Activated naive CD8-positive, alpha-beta T cell treated with anti-CD3 and anti-CD28 coated beads, Interleukin-2, amount 10 ng/mL, durations not matched to agents 7 days and 5 days (primary cell): ENCODE results near the gene KCNQ5. TPM values are rescaled to one million over a fixed set of nuclear protein-coding genes. Genes with fewer than 3 reads are reported as not detected.
A peak's percentile ranks its signal among the peaks of the same experiment; 100 is the strongest.

Source experiments
- ATAC-seq: fragments of 150-1000 bp; cut with Tn5 transposase; one replicate; pipeline ENCODE4 v1.10.0; 2021; ENCODE audit warnings: low read depth, moderate library complexity
- POLR2A ChIA-PET: fragments of 350-600 bp; sonication (Branson Sonifier 250); formaldehyde crosslinking; loops from one replicate; lab custom pipeline; 2021; ENCODE audit warnings: antibody characterized with exemption; lab: Charles Lee
- DNase-seq: peaks from one replicate; pipeline ENCODE4 v3.0.0; 2021
- H3K27ac Mint-ChIP-seq: one replicate; pipeline ENCODE4 v1.8.0; 2022; ENCODE audit warnings: mild to moderate bottlenecking, mixed read lengths
- H3K27me3 Mint-ChIP-seq: one replicate; pipeline ENCODE4 v1.8.0; 2022; ENCODE audit warnings: mild to moderate bottlenecking, moderate library complexity, mixed read lengths
- H3K36me3 Mint-ChIP-seq: one replicate; pipeline ENCODE4 v1.8.0; 2021; ENCODE audit warnings: mild to moderate bottlenecking, mixed read lengths
- H3K4me1 Mint-ChIP-seq: one replicate; pipeline ENCODE4 v1.8.0; 2021; ENCODE audit warnings: mixed read lengths
- H3K4me3 Mint-ChIP-seq: one replicate; pipeline ENCODE4 v1.8.0; 2022; ENCODE audit warnings: mild to moderate bottlenecking, moderate library complexity, mixed read lengths
- H3K9me3 Mint-ChIP-seq: one replicate; pipeline ENCODE4 v1.8.0; 2021; ENCODE audit warnings: mixed read lengths
- total RNA-seq, 2 experiments: library from RNA; stranded (reverse); gene quantifications; one replicate each; pipeline ENCODE4 v1.2.3, GENCODE V29; 2021

KCNQ5 gene
- total RNA-seq, 2 experiments from 2014 or later = 4.3 to 5.1 TPM

DNA sequence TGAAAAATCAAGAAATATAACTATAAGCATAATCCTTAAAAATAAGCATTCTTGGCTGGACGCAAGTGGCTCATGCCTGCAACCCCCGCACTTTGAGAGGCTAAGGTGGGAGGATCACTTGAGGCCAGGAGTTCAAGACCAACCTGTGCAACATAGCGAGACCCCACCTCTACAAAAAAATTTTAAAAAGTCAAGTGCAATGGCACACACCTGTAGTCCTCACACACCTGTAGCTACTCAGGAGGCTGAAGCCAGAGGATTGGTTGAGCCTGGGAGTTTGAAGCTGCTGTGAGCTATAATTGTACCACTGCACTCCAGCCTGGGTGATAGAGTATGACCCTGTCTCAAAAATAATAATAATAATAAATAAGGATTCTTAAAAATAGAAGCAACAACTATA is 494.5 kb downstream of the KCNQ5 start:
- Mint-ChIP-seq H3K27ac (no peak overlapping the region), H3K36me3 (peaks cover 3% of the 10 kb centered on the region), H3K4me1 (no peaks in the 10 kb centered on the region), H3K4me3 (no peak overlapping the region), H3K9me3 (no peaks in the 10 kb centered on the region), H3K27me3 (no peaks in the 10 kb centered on the region)
- DNase-seq (no peak), ATAC-seq (no peak)
- POLR2A ChIA-PET = no interaction called here

DNA sequence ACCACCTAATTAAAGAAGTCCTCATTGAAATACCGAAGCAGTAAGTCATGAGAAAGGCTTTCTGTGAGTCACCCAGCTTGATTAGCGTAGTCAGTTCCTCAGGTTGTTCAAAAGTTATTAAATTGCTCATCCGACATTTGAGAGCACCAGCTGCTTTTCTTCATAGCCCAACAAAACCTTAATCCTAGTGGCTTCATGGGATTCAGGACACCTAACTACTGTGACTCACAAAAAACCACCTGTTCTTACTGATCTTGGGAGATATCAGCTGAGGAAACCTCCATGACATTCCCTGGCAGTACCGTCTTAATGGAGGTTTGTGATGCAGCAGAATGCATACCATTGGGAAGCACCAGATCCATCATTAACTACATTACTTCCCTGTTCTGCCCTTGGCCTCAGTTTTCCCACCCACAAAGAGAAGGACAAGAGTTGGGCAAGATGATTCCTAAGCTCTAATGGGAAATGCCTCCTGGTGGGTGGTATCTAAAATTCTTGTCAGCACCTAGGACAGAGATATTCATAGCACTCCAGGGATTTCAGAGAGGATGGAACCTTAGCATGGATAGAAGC is 499.6 kb downstream of the KCNQ5 start:
- Mint-ChIP-seq H3K27me3 (no peaks in the 10 kb centered on the region), H3K4me3 (no peak overlapping the region), H3K9me3 (no peaks in the 10 kb centered on the region), H3K4me1 (no peaks in the 10 kb centered on the region), H3K27ac (no peak overlapping the region), H3K36me3 (peaks cover 3% of the 10 kb centered on the region)
- POLR2A ChIA-PET = interaction anchor here (0.7 kb wide), 1 partner anchor 77 kb away, joined by 3 read pairs; no protein-coding TSS in a partner anchor
- DNase-seq (no peak), ATAC-seq (no peak)

- POLR2A ChIA-PET = no interaction called here
- no peak for ATAC-seq
- H3K36me3 Mint-ChIP-seq = peaks cover 3% of the 10 kb centered on the region
- no peak overlapping the region for H3K27ac Mint-ChIP-seq
- no peaks in the 10 kb centered on the region for H3K9me3 Mint-ChIP-seq
- H3K4me3 Mint-ChIP-seq = no peak overlapping the region
- H3K27me3 Mint-ChIP-seq = no peaks in the 10 kb centered on the region
- no peaks in the 10 kb centered on the region for H3K4me1 Mint-ChIP-seq
- no peak for DNase-seq
Observed at GRCh38 chr6:73123632-73124329, 501.9 kb downstream of the KCNQ5 start.

DNA sequence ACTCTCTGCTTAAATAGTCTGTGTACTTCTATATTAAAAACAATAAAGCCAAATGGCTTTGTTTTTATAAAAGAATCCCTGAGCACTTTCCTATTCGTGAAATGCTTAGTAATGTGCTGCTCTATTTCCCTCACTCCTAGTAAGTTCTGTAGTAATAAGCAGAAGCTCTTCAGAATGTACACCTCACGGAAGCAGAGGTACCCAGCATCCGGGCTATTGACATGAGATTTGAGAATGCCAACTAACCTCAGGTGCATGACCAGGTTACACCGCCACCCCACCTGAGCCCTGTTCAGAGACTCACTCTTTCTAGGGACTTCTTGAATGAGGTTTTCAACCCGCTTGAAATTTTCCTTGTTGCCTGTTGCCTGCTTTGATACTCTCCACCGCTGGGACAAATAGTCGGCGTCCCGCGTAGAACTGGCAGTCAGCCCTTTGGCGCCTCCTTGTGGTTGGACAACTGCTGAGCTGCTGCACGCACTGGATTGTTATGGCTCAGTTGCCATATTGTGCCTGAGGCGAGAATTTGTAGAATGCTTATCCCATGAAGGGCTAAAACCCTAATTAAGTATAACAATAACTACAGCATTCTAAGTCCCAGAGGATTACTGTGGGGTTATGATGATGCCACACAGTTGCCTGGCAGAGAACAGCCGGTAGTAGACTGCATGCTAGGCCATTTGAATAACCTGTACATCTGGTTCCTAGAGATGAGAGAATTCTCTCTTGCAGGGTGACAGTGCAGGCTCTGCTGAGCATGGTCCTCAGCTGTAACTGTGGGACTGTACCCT is 508.0 kb downstream of the KCNQ5 start:
- Mint-ChIP-seq H3K4me1 (peaks cover 2% of the 10 kb centered on the region), H3K27me3 (no peaks in the 10 kb centered on the region), H3K9me3 (no peaks in the 10 kb centered on the region), H3K4me3 (peak overlapping the region; percentile 50), H3K36me3 (peaks cover 3% of the 10 kb centered on the region), H3K27ac (no peak overlapping the region)
- DNase-seq = peak; percentile 82
- peak; percentile 92 for ATAC-seq
- POLR2A ChIA-PET = interaction anchor here (1.0 to 2.4 kb wide), 2 partner anchors 507 to 514 kb away, joined by 3 to 12 read pairs; no protein-coding TSS in a partner anchor

GRCh38 chr6:73131706-73132105 is 509.8 kb downstream of the KCNQ5 start:
- ATAC-seq (no peak), DNase-seq (no peak)
- no peak overlapping the region for H3K4me3 Mint-ChIP-seq
- POLR2A ChIA-PET = no interaction called here
- H3K27ac Mint-ChIP-seq = no peak overlapping the region
- H3K36me3 Mint-ChIP-seq = peaks cover 4% of the 10 kb centered on the region
- no peaks in the 10 kb centered on the region for H3K27me3 Mint-ChIP-seq
- H3K4me1 Mint-ChIP-seq = peaks cover 2% of the 10 kb centered on the region
- H3K9me3 Mint-ChIP-seq = no peaks in the 10 kb centered on the region

DNA sequence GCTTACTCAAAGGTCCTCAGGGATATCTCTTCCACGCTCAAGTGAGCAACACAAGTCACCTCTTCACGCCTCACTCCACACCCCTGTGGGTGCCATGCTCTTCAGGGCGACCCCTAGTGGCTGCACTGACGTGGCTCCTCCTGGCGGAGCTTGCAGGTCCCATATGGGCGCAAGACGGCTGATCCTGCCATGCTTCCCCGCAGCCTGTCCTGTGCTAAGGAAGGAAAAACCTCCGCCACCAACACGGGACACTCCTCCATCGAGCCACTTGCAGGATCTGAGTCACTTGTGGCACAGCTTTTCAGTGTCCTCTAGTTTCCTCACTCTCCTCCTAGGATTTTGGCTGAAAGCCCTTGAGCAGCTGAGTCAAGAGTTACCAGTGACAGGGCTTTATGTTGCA is 512.7 kb downstream of the KCNQ5 start:
- POLR2A ChIA-PET = no interaction called here
- ATAC-seq = no peak
- peak; percentile 36 for DNase-seq
- H3K9me3 Mint-ChIP-seq = no peaks in the 10 kb centered on the region
- peaks cover 2% of the 10 kb centered on the region for H3K4me1 Mint-ChIP-seq
- no peak overlapping the region for H3K27ac Mint-ChIP-seq
- no peak overlapping the region for H3K4me3 Mint-ChIP-seq
- H3K27me3 Mint-ChIP-seq = no peaks in the 10 kb centered on the region
- peaks cover 4% of the 10 kb centered on the region for H3K36me3 Mint-ChIP-seq

- Mint-ChIP-seq H3K4me1 (no peaks in the 10 kb centered on the region), H3K27me3 (no peaks in the 10 kb centered on the region), H3K27ac (no peak overlapping the region), H3K4me3 (no peak overlapping the region), H3K9me3 (no peaks in the 10 kb centered on the region), H3K36me3 (peaks cover 4% of the 10 kb centered on the region)
- DNase-seq (no peak), ATAC-seq (no peak)
- POLR2A ChIA-PET = no interaction called here
Observed at GRCh38 chr6:73139681-73140383, 518.0 kb downstream of the KCNQ5 start.

GRCh38 chr6:73143551-73143950 is 521.7 kb downstream of the KCNQ5 start:
- no peak overlapping the region for H3K27ac Mint-ChIP-seq
- POLR2A ChIA-PET = no interaction called here
- no peak overlapping the region for H3K4me3 Mint-ChIP-seq
- ATAC-seq (no peak), DNase-seq (no peak)
- H3K9me3 Mint-ChIP-seq = peaks cover 3% of the 10 kb centered on the region
- no peaks in the 10 kb centered on the region for H3K4me1 Mint-ChIP-seq
- peaks cover 6% of the 10 kb centered on the region for H3K36me3 Mint-ChIP-seq
- no peaks in the 10 kb centered on the region for H3K27me3 Mint-ChIP-seq

GRCh38 chr6:73144516-73144915 is 522.7 kb downstream of the KCNQ5 start:
- H3K27me3 Mint-ChIP-seq = no peaks in the 10 kb centered on the region
- DNase-seq (no peak), ATAC-seq (no peak)
- no peaks in the 10 kb centered on the region for H3K4me1 Mint-ChIP-seq
- peaks cover 3% of the 10 kb centered on the region for H3K9me3 Mint-ChIP-seq
- no peak overlapping the region for H3K27ac Mint-ChIP-seq
- peaks cover 6% of the 10 kb centered on the region for H3K36me3 Mint-ChIP-seq
- POLR2A ChIA-PET = no interaction called here
- H3K4me3 Mint-ChIP-seq = no peak overlapping the region

DNA sequence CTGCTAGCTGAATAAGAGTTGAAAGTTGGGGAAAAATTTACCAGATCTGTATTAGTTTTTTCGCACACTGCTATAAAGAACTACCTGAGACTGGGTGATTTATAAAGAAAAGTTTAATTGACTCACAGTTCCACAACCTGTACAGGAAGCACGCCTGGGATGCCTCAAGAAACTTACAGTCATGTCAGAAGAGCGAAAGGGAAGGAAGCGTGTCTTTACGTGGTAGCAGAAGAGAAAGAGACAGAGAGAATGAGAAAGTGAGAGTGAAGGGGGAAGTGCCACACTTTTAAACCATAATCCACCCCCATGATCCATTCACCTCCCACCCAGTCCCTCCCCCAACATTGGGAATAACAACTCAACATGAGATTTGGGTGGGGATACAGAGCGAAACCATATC is 523.8 kb downstream of the KCNQ5 start:
- DNase-seq = no peak
- no peak for ATAC-seq
- H3K27ac Mint-ChIP-seq = no peak overlapping the region
- H3K27me3 Mint-ChIP-seq = no peaks in the 10 kb centered on the region
- H3K4me1 Mint-ChIP-seq = no peaks in the 10 kb centered on the region
- peaks cover 3% of the 10 kb centered on the region for H3K9me3 Mint-ChIP-seq
- POLR2A ChIA-PET = no interaction called here
- H3K4me3 Mint-ChIP-seq = no peak overlapping the region
- peaks cover 6% of the 10 kb centered on the region for H3K36me3 Mint-ChIP-seq

- Mint-ChIP-seq H3K4me1 (no peaks in the 10 kb centered on the region), H3K27me3 (no peaks in the 10 kb centered on the region), H3K4me3 (no peak overlapping the region), H3K36me3 (peaks cover 3% of the 10 kb centered on the region), H3K9me3 (peaks cover 3% of the 10 kb centered on the region), H3K27ac (no peak overlapping the region)
- no peak for ATAC-seq
- POLR2A ChIA-PET = no interaction called here
- DNase-seq = no peak
Observed at GRCh38 chr6:73151732-73152131, 529.9 kb downstream of the KCNQ5 start.

DNA sequence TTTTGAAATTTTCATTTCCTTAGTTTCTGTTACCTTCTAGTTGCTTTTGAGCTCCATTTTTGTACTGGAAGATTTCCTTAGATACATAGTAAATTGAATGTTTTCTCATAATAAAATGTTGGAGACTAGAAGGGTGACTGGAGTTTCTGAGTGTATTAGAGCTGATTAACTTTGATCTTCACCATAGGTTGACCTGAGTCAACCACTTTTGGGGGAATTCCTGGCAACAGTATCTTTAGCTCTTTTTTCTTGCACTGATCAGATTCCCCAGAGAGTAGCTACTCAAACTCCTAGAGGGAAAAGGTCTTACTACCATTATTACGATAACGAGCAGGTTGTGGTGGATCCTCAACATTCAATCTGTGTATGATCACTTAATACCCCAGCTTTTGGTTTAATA is 530.7 kb downstream of the KCNQ5 start:
- no peak overlapping the region for H3K4me3 Mint-ChIP-seq
- H3K27me3 Mint-ChIP-seq = no peaks in the 10 kb centered on the region
- peaks cover 3% of the 10 kb centered on the region for H3K9me3 Mint-ChIP-seq
- H3K36me3 Mint-ChIP-seq = peaks cover 8% of the 10 kb centered on the region
- H3K4me1 Mint-ChIP-seq = no peaks in the 10 kb centered on the region
- POLR2A ChIA-PET = no interaction called here
- ATAC-seq (no peak), DNase-seq (no peak)
- H3K27ac Mint-ChIP-seq = no peak overlapping the region

DNA sequence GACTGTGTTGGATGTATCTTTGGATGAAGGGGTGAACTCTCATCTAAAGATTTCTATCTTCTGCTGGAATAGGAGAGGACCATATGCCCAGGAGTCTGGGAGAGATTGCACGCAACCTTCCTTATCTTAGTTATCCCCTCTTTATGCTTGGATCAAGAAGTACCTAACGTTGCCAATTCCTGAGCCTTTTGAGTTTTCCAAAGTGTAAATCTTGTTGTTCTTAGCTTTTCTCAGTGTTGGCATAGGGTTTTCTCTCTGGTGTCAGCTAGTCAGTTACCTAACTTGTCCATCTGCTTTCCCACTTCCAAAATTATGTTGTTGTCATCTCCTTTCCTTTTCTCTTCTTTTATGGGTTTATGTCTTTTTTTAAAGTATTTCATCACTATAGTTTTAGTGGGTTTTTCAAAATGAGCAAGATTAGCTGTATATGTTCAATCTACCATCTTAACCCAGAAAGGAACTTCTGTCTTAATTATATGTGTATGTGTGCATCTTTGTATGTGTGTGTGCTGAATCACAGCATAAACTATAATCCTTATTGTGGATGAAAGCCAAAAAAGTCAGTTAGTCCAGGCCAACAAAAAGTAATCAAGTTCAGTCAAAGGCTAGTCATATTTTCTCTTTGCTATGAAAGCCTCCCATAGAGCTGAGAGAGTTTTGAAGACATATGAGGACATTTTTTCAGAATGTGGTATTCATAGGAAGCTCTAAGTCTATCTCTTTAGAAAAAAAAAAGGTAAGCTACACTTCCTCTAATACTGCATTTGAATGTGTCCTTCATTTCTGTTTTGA is 531.3 kb downstream of the KCNQ5 start:
- DNase-seq (no peak), ATAC-seq (no peak)
- POLR2A ChIA-PET = no interaction called here
- Mint-ChIP-seq H3K9me3 (peaks cover 3% of the 10 kb centered on the region), H3K27me3 (no peaks in the 10 kb centered on the region), H3K36me3 (peaks cover 10% of the 10 kb centered on the region), H3K4me1 (no peaks in the 10 kb centered on the region), H3K4me3 (no peak overlapping the region), H3K27ac (no peak overlapping the region)
